Vagina (tissue), 2 donors: Measurements from ENCODE around the gene FAM3C.

ENCODE experiments used
- CTCF ChIP-seq, 3 experiments: fragments of 450-650 bp in 2 of 3; fragments of 200-600 bp in 1 of 3; sonication (generic) in 1 of 3; IDR thresholded peaks; one replicate each; pipeline ENCODE4 v1.5.1; 2017 to 2019; ENCODE audit warnings: antibody characterized with exemption in 3 of 3, mild to moderate bottlenecking in 2 of 3, moderate library complexity in 2 of 3
- POLR2A ChIP-seq, 2 donors: fragments of 450-650 bp; IDR thresholded peaks; one replicate each; pipeline ENCODE4 v1.6.1; 2017; ENCODE audit warnings: antibody characterized with exemption in 2 of 2, mild to moderate bottlenecking in 2 of 2, moderate library complexity in 2 of 2

GRCh38 chr7:121366852-121367431, 29.2 kb downstream of the FAM3C start:
- TF ChIP-seq CTCF (IDR thresholded peaks at IDR 0.05) = peak; percentile 54 to 71 (median 56)
- TF ChIP-seq POLR2A (IDR thresholded peaks at IDR 0.05) = no peak
